ENCODE measurements around the gene MR1.
"Not testable (repeated sequence)": the region's sequence is repeated elsewhere in the genome, so short reads cannot be mapped to it uniquely, and the experiment has no call there.

The MR1 gene

GRCh38 chr1:181032535-181032934 is 1.2 kb upstream of the MR1 start:
- DNase-seq = no peak

GRCh38 chr1:181033128-181033798 is 520 bp upstream of the MR1 start:
- DNase-seq = peak; percentile 49

GRCh38 chr1:181035210-181035609 is 1.4 kb downstream of the MR1 start:
- not testable (repeated sequence) for DNase-seq

- DNase-seq = no peak
Observed at GRCh38 chr1:181036107-181036836, 2.5 kb downstream of the MR1 start.

- no peak for DNase-seq
Observed at GRCh38 chr1:181037386-181037785, 3.6 kb downstream of the MR1 start.

GRCh38 chr1:181038399-181038873 is 4.7 kb downstream of the MR1 start:
- DNase-seq = peak; percentile 78

- DNase-seq = no peak
Observed at GRCh38 chr1:181040284-181040865, 6.6 kb downstream of the MR1 start.

GRCh38 chr1:181043025-181043888 is 9.5 kb downstream of the MR1 start:
- no peak for DNase-seq

- peak; percentile 38 for DNase-seq
Observed at GRCh38 chr1:181044449-181044966, 10.7 kb downstream of the MR1 start.

- DNase-seq = not testable (repeated sequence)
Observed at GRCh38 chr1:181045946-181046345, 12.2 kb downstream of the MR1 start.

- DNase-seq = no peak
Observed at GRCh38 chr1:181049378-181049777, 15.6 kb downstream of the MR1 start.

GRCh38 chr1:181050922-181051321 is 17.1 kb downstream of the MR1 start:
- DNase-seq = no peak

GRCh38 chr1:181056560-181056959 is 22.8 kb downstream of the MR1 start:
- DNase-seq = no peak

- DNase-seq = no peak
Observed at GRCh38 chr1:181057079-181057478, 23.3 kb downstream of the MR1 start.

GRCh38 chr1:181059435-181059834 is 25.7 kb downstream of the MR1 start:
- DNase-seq = no peak

- no peak for DNase-seq
Observed at GRCh38 chr1:181060066-181060465, 26.3 kb downstream of the MR1 start.

- DNase-seq = not testable (repeated sequence)
Observed at GRCh38 chr1:181060947-181061346, 27.2 kb downstream of the MR1 start.

- no peak for DNase-seq
Observed at GRCh38 chr1:181061487-181061886, 27.7 kb downstream of the MR1 start.

GRCh38 chr1:181061891-181062835 is 28.4 kb downstream of the MR1 start:
- DNase-seq = peak; percentile 32

- peak; percentile 44 for DNase-seq
Observed at GRCh38 chr1:181062836-181063428, 29.1 kb downstream of the MR1 start.

- DNase-seq = no peak
Observed at GRCh38 chr1:181064011-181064623, 30.3 kb downstream of the MR1 start.
